ACHN (cell line): ENCODE data around the gene VPREB1.
"Not testable (repeated sequence)": the region's sequence is repeated elsewhere in the genome, so short reads cannot be mapped to it uniquely, and the experiment has no call there.

ENCODE experiments used
- DNase-seq: peaks from one replicate; pipeline ENCODE4 v3.0.0-alpha.2; 2015
- in situ Hi-C: cut with HindIII; loops from 2 replicates; pipeline ENCODE4 v1.10.0; 2017; ENCODE audit warnings: low sequenced_read_pairs, low pct_ligation_motif_present, low pct_unique_long_range_greater_than_20kb

Gene VPREB1

GRCh38 chr22:22210889-22211833 is 33.4 kb upstream of the VPREB1 start:
- in situ Hi-C loops, result no loop called here
- DNase-seq, result no peak

- DNase-seq, result no peak
- in situ Hi-C loops, result no loop called here
These were observed 31.4 kb upstream of the VPREB1 start for GRCh38 chr22:22213231-22213630.

- DNase-seq, result no peak
- in situ Hi-C loops, result no loop called here
These were observed 29.7 kb upstream of the VPREB1 start for GRCh38 chr22:22214819-22215329.

DNA sequence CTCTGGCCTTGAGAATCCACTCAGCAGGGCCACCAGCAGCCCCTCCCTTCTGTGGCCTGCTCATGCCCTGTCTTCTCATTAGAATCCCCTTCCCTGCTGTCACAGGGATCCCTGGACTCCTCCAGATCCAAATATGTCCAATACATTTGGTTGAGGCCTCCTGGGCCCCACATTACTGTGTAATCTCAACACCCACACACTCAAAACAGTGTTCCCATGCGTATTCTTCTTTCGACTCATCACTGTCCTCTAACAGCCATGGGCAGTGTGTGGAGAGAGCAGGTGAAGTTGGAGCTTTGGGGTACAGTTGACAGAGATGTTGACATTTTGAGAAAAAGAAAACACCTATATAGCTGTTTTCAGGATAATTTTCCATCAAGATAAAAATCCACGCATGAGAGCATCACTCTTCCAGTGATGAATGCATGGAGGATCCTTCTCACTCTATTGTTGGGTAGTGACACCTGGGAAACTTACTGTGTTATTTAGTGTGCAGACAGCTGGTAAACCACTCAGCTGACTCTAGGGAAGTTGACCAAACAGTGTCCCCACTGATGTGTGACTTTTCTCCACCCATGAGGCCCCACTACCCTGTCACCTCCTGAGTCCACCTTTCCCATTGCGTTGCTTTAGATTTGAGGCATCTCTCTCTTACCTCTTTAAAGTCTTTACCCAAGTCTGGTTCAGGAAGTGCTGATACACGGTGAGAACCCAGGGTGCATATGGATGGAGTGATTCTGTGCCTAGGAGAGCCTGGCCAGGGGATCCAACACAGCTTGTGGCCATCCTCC is 28.7 kb upstream of the VPREB1 start:
- in situ Hi-C loops, result no loop called here
- no peak for DNase-seq

GRCh38 chr22:22216450-22216959 is 28.1 kb upstream of the VPREB1 start:
- no peak for DNase-seq
- in situ Hi-C loops, result no loop called here

GRCh38 chr22:22218302-22218701 is 26.3 kb upstream of the VPREB1 start:
- in situ Hi-C loops, result no loop called here
- DNase-seq, result no peak

DNA sequence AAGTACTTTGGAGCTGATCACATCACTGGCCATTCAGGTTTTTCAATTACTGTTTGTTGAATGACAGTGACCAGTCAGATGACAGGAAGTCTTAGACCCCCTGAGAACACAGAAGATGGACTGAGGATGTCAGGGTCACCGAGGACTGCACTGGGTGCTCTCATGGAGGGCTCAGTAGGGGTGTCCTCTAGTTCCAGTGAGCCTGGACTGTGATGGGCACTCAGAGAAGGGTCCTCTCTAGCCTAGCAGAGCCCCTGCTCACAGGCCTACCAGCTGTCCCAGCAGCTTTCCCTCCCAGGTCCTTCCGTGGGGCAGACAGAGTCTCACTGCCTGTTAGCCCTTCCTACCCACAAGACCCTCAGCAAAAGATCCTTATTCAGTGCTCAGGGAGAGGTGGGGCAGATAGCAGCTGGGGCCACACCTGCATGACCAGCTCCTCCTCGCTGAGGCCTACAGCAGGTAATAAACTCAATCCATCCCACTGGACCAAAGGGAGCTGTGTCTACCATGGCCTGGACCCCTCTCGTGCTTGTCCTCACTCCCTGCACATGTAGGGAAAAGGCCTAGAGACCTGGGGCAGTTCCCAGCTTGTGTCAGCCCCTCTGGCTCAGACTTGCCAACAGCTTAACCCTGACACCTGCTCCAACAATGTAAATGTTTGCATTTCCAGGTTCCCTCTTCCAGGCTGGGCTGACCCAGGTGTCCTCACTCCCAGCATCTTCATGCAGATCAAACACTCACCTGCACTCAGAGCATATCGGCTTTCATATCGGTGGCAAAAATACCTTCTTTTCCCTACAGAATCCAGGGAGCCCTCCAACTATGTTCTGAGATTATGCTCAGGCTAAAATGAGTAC is 25.2 kb upstream of the VPREB1 start:
- DNase-seq, result no peak
- in situ Hi-C loops, result no loop called here

DNA sequence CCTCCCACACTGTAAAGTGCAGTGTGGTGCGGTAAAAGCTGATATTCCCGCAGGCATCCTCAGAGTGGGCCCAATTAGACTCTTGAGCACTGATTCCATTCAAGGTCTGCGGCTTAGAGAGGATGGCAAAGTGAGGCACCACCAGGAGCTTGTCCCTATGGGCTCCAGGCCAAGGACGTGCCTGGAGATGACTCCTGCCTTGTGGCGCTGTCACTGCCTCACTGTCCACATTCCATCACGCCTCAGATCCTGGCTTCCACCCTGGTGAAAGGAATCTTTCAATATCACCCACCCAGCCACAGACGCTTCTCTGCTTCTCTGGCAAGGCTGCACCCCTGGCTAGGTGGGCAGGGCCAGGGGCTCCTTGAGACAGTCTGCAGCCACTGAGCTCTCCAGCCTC is 23.5 kb upstream of the VPREB1 start:
- in situ Hi-C loops, DNase-seq: not testable (repeated sequence)

DNA sequence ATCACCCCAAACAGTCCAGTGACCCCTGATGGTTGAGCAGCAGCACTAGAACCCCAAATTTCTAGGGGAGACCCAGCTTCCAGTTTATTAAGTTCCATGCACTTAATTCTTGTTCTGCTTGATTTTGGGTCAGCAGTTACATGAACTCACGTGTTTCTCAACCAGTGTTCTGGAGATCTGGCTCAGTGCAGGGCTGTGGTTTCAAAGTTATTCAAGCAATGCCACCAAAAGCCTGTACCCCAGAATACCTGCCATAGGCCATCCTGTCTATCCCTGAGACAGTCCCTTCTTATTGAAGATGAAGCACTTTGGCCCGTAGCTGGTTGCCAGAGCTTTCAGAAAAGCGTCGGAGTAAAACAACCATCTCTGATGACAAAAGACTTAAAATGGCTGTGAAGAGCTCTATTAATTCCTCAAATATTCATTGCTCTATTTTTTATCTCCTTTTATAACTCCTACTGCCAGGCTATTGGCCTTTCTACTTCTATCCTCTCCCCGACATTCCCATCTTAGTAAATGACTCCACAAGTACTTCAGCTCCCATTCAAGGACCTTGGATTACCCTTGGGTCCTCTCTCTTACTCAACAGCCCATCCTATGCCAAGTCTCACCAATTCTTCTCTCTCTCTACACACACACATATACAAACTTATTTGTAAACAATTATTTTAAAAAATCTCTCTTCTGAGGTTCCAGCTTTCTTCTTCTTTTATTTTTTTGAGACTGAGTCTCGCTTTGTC is 18.0 kb upstream of the VPREB1 start:
- no peak for DNase-seq
- in situ Hi-C loops, result no loop called here

DNA sequence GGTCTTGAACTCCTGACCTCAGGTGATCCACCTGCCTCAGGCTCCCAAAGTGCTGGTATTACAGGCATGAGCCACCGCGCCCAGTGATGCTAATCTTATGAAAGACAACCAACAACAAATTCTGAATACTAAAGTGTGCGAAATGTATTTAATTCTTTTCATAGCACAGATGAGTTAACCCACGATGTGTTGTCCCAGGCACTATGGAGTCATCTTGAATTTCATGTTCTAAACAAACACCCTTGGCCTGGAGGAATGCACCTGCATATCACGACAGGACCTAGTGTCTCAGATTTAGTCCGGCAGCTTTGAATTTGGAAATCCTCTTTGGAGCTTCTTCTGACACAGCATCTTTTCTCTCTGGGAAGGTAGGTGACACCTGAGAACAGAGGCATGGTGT is 16.2 kb upstream of the VPREB1 start:
- in situ Hi-C loops, result no loop called here
- no peak for DNase-seq

- in situ Hi-C loops, result no loop called here
- no peak for DNase-seq
These were observed 15.7 kb upstream of the VPREB1 start for GRCh38 chr22:22228921-22229320.

DNA sequence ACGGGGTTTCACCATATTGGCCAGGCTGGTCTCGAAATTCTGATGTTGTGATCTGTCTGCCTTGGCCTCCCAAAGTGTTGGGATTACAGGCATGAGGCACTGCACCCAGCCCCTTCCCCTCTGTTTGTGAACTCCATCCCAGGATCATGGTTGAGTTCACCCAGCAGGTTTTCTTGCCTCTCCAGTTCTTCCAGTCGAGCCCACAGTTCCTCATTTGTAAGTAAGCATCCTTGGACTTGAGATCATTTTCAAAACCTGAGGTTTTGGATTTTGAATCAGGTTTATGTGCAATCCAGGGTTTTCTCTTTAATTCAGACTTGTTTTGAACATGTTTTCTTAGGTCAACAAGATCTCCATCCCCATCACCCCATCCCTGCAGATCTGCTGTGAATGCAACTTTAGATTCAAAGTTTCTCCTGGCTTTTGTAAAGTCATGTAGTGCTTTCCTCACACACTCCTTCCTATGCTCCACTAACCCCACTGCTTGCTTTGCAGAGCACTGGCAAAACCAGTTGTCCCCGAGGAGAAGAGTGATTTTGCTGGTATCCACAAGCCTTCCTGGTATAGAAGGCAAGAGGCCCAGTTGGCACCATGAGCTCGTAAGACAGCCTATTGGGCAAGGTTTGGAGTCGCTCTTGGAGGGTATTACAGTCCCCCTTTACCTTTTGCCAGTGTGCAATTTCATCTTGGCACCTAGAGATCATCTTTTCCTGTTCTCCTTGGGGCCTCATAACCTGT is 14.7 kb upstream of the VPREB1 start:
- in situ Hi-C loops, result no loop called here
- DNase-seq, result no peak

DNA sequence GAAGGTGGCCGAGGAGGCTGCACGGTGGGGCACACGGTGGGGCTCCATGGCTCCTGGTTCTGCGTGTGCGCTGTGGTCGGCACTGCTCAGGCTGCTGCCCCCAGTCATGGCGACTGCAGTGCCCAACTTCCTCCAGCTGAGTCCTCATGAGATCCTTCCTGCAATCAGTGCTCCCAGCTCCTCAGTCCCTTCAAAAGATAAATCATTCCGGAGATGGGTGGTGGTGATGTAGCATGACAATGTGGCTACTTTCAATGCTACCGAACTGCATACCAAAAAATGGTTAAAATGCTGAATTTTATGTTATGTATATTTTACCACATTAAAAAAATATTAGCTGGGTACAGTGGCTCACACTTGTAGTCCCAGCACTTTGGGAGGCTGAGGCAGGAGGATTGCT is 14.1 kb upstream of the VPREB1 start:
- no peak for DNase-seq
- in situ Hi-C loops, result no loop called here

- DNase-seq, result no peak
These were observed 11.5 kb upstream of the VPREB1 start for GRCh38 chr22:22233081-22233480.

GRCh38 chr22:22235558-22235957 is 9.0 kb upstream of the VPREB1 start:
- in situ Hi-C loops, result no loop called here
- peak; percentile 45 for DNase-seq

More at GRCh38 chr22:22233081-22233480, 11.5 kb upstream of the VPREB1 start:
- in situ Hi-C loops, result no loop called here

DNA sequence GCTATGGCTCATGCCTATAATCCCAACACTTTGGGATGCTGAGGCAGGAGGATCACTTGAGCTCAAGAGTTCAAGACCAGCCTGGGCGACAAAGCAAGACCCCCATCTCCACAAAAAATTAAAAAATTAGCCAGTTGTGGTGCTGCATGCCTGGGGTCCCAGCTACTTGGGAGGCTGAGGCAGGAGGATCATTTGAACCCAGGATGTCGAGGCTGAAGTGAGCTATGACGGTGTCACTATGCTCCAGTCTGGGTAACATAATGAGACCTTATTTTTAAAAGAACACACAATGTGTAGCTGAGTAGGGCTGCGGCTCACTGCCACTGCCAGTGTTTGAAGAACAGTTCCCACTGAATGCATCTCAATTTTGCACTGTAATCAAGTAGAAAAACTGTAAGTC is 7.1 kb upstream of the VPREB1 start:
- DNase-seq, result no peak
- in situ Hi-C loops, result no loop called here

GRCh38 chr22:22239311-22239939 is 5.2 kb upstream of the VPREB1 start:
- no peak for DNase-seq
- in situ Hi-C loops, result no loop called here
